ENCODE measurements around the gene DEXI.

DEXI gene
- 18.4 reads per million, percentile 45 among the genes with 10 or more reads in this experiment for total RNA-seq

- DNase-seq, result peak; percentile 93
Observed at GRCh38 chr16:10942352-10943063, at the start of gene DEXI. DEXI (minus strand) TSS chr16:10942468; CDS start chr16:10942005, 463 bp downstream.

GRCh38 chr16:10990378-10990777 lies 48.1 kb upstream of the DEXI start:
- no peak for DNase-seq

- DNase-seq, result no peak
Observed at GRCh38 chr16:10989559-10989958, 47.3 kb upstream of the DEXI start.

GRCh38 chr16:10988879-10989278 lies 46.6 kb upstream of the DEXI start:
- no peak for DNase-seq

GRCh38 chr16:10988164-10988803 lies 46.0 kb upstream of the DEXI start:
- no peak for DNase-seq

- no peak for DNase-seq
Observed at GRCh38 chr16:10987361-10988163, 45.3 kb upstream of the DEXI start.

- no peak for DNase-seq
Observed at GRCh38 chr16:10984509-10984908, 42.2 kb upstream of the DEXI start.

- no peak for DNase-seq
Observed at GRCh38 chr16:10983159-10983558, 40.9 kb upstream of the DEXI start.

- no peak for DNase-seq
Observed at GRCh38 chr16:10982465-10983150, 40.3 kb upstream of the DEXI start.

- no peak for DNase-seq
Observed at GRCh38 chr16:10981697-10982216, 39.5 kb upstream of the DEXI start.

GRCh38 chr16:10980813-10981212 lies 38.5 kb upstream of the DEXI start:
- no peak for DNase-seq

GRCh38 chr16:10979717-10980601 lies 37.7 kb upstream of the DEXI start:
- DNase-seq, result no peak

- DNase-seq, result no peak
Observed at GRCh38 chr16:10978871-10979446, 36.7 kb upstream of the DEXI start.

- no peak for DNase-seq
Observed at GRCh38 chr16:10978124-10978523, 35.9 kb upstream of the DEXI start.

- no peak for DNase-seq
Observed at GRCh38 chr16:10976634-10977033, 34.4 kb upstream of the DEXI start.

- DNase-seq, result no peak
Observed at GRCh38 chr16:10972819-10973464, 30.7 kb upstream of the DEXI start.

GRCh38 chr16:10972108-10972818 lies 30.0 kb upstream of the DEXI start:
- DNase-seq, result no peak

GRCh38 chr16:10971560-10971961 lies 29.3 kb upstream of the DEXI start:
- peak; percentile 31 for DNase-seq

GRCh38 chr16:10970065-10970464 lies 27.8 kb upstream of the DEXI start:
- no peak for DNase-seq

- no peak for DNase-seq
Observed at GRCh38 chr16:10969615-10970014, 27.3 kb upstream of the DEXI start.

Measured in effector CD4-positive, alpha-beta T cell (primary cell).